Skin of body (tissue), 2 donors: ENCODE results near the gene MATK. TPM values are rescaled to one million over a fixed set of nuclear protein-coding genes. Genes with fewer than 3 reads are reported as not detected.

Experiments used
- DNase-seq: peaks from one replicate; lab custom pipeline; 2025; lab: John Stamatoyannopoulos, UW
- total RNA-seq: library from RNA; depleted of rRNA; stranded (reverse); fragments of >200 nt; gene quantifications from one replicate; pipeline ENCODE4 v1.2.3, GENCODE V29; 2014

Gene MATK, protein sequence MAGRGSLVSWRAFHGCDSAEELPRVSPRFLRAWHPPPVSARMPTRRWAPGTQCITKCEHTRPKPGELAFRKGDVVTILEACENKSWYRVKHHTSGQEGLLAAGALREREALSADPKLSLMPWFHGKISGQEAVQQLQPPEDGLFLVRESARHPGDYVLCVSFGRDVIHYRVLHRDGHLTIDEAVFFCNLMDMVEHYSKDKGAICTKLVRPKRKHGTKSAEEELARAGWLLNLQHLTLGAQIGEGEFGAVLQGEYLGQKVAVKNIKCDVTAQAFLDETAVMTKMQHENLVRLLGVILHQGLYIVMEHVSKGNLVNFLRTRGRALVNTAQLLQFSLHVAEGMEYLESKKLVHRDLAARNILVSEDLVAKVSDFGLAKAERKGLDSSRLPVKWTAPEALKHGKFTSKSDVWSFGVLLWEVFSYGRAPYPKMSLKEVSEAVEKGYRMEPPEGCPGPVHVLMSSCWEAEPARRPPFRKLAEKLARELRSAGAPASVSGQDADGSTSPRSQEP
- 0.99 TPM for total RNA-seq

- no peak for DNase-seq
Observed at GRCh38 chr19:3785938-3786824, at the start of gene MATK. MATK (minus strand) TSS chr19:3786381; CDS start chr19:3785135, 1,246 bp downstream.

GRCh38 chr19:3835055-3835435 is 48.9 kb upstream of the MATK start:
- no peak for DNase-seq

GRCh38 chr19:3834349-3835054 is 48.3 kb upstream of the MATK start:
- no peak for DNase-seq

DNA sequence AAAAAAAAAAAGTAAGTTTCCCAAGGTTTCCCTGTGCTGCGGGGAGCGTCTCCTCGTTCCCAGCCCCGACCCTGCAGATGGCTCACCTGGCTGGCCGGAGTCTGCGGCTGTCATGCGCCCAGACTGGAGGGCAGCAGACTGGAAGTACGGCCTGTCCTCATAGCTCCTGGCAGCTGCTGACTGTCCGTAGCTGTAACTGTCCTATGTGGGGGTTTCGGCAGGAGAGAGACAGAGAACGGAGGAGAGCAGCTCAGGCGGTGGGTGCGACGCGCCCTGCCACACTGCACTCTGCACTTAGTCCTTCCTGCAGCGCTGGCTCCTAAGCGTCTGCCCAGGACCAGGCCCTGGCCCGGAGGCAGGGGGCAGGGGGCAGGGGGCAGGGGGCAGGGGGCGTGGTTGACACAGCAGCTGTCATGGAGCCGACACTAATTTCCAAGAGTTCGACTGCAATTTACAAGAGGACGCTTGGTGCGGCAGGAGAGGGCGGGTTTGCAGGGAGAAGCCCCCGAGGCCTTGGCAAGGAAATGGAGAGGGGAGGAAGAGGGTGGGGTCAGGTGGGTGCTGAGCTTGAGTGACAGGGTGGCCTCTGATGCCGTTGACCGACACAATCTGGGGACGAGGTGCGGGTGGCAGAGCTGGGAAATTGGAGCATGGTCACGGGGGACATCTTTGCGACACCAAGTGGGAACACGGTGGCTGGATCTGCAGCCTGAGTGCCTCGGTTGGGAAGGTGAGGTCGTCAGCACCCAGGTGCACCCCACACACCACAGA is 47.6 kb upstream of the MATK start:
- DNase-seq: no peak

GRCh38 chr19:3832001-3832400 is 45.8 kb upstream of the MATK start:
- no peak for DNase-seq

GRCh38 chr19:3831601-3832000 is 45.4 kb upstream of the MATK start:
- DNase-seq: no peak

GRCh38 chr19:3830621-3831589 is 44.7 kb upstream of the MATK start:
- no peak for DNase-seq

GRCh38 chr19:3827306-3827705 is 41.1 kb upstream of the MATK start:
- DNase-seq: no peak

DNA sequence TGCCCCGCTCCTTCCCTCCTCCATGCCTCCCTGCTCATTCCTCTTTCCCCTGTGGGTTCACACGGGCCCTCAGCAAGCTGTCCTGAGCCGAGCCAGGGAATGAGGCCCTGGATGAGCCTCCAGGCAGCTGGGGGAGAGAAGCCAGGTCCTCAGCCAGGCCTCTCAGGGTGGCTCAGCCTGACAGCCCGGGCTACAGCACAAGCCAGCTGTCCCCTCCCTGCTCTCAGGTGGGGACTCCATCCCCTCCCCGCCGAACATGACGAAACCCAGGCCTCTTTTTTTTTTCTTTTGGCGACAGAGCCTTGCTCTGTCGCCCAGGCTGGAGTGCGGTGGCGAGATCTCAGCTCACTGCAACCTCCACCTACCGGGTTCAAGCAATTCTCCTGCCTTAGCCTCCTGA is 40.0 kb upstream of the MATK start:
- no peak for DNase-seq

DNA sequence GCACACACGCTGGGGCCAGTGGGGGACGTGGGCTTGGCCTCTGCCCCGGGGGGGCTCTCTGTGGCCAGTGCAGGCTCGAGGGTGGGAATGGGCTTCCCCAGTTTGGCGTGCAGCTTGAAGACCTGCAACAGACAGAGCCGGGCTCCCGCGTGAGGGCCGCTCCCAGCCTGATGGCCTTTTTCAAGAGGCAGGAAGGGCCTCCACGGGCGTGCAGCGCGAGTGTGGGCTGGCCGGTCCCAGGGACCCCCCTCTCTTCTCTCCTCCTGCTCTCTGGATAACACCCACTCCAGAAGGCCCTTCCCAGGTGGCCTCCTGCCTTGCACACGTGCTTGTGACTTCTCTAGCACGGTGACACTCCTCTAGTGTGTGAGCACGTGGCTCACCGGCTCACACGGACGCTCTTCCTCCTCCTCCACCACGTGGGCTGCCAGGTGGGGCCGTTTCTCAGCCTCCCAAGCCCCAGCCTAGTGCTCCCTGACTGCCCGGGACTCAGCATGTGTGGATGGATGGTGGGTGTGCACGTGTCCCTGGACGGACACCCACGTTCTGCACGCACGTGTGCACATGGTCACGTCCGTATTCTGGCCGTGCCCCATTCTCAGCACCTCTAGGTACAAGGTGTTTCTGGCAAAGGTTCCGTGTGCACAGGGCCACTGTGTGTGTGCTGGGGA is 39.2 kb upstream of the MATK start:
- DNase-seq: no peak

GRCh38 chr19:3823350-3823713 is 37.2 kb upstream of the MATK start:
- DNase-seq: no peak

DNA sequence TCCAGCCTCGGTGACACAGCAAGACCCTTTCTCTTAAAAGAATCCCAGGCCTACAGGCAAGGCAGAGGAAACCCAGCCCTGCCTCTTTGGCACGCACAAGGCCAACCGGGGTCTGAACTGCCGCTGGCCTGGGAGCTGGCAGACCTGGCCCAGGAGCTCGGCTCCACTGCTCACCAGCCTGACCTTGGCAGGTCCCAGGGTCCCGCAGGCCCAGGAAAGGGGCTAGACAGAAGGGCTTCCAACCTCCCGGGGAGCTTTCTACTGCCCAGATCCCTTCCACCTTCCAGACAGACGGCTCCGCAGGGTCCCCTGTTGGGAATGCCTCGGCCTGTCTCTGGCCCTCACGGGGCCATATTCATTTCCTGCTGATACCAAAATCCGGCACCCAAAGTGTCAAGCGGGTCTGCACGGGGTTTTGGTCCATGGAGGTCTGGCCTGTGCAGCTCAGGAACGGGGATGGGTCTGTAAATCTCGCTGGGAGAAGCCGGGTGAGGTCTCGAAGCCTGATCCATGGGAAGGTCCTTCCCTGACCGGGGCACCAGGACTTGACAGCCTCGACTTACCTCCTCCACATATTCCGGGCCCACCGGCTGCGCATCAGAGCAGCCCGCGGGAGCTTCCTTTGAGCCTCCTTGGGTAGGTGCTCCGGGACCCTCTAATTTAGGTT is 36.6 kb upstream of the MATK start:
- no peak for DNase-seq

- no peak for DNase-seq
Observed at GRCh38 chr19:3821857-3822364, 35.7 kb upstream of the MATK start.

DNA sequence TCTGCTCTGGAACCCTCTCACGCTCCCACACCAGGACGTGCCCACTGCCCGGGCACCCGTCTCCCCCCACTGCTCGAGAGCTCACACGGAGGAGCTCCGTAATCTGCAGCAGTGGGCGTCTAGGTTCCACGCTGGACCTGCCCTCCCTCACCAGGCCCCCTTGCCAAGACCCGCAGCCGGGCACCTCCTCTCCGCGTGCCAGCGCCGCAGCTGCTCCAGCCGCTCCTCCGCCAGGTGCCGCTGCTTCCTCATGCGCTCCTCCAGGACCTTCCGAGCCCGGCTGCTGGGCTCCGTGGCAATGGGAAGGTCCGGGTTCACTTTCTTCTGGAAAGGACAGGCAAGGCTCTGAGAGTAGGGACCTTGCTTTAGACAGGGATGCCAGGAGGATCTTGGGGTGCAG is 35.0 kb upstream of the MATK start:
- no peak for DNase-seq

- DNase-seq: no peak
Observed at GRCh38 chr19:3819989-3820388, 33.8 kb upstream of the MATK start.

- no peak for DNase-seq
Observed at GRCh38 chr19:3818918-3819317, 32.7 kb upstream of the MATK start.

DNA sequence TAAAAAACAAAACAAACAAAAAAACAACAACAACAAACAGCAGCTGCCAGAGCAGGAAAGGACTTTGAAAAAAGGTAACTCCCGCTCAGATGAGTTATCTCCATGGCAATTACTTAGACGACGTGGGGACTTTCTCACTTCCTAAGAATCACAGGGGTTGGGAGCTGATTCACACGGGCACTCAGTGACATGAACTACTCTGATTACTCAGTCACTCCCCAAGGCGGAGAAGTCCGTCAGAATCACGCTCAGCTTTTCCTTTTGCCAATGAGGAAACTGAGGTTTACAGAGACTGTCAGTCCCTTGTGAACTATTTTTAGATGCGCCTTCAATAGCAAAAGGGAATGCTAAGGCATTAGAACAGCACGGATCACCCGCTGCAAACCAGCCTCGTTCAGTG is 32.3 kb upstream of the MATK start:
- DNase-seq: no peak

GRCh38 chr19:3817761-3818160 is 31.6 kb upstream of the MATK start:
- DNase-seq: no peak
